Subcutaneous abdominal adipose tissue (tissue), 5 donors: Measurements from ENCODE around the gene CASP8.

Experiments
- H3K27ac ChIP-seq: one replicate; pipeline ENCODE4 v1.7.0; 2013; ENCODE audit warnings: low read depth, mild to moderate bottlenecking, inconsistent platforms, low read length, moderate library complexity
- H3K27me3 ChIP-seq, 5 donors: one replicate each; pipeline ENCODE4 v1.7.0; 2013; ENCODE audit warnings: low read length in 5 of 5, inconsistent platforms in 1 of 5; ENCODE audit not compliant: control insufficient read depth in 5 of 5, insufficient read depth in 4 of 5
- H3K36me3 ChIP-seq, 5 donors: one replicate each; pipeline ENCODE4 v1.7.0; 2013; ENCODE audit warnings: low read length in 5 of 5; ENCODE audit not compliant: control insufficient read depth in 5 of 5, insufficient read depth in 5 of 5
- H3K4me1 ChIP-seq, 5 donors: one replicate each; pipeline ENCODE4 v1.7.0; 2013; ENCODE audit warnings: low read length in 5 of 5, mild to moderate bottlenecking in 3 of 5, moderate library complexity in 1 of 5; ENCODE audit not compliant: control insufficient read depth in 5 of 5, insufficient read depth in 5 of 5
- H3K4me3 ChIP-seq, 5 donors: one replicate each; pipeline ENCODE4 v1.7.0; 2013; ENCODE audit warnings: low read length in 5 of 5, low read depth in 1 of 5
- H3K9ac ChIP-seq, 5 donors: one replicate each; pipeline ENCODE4 v1.7.0; 2013; ENCODE audit warnings: low read length in 5 of 5, mild to moderate bottlenecking in 4 of 5, moderate library complexity in 3 of 5
- H3K9me3 ChIP-seq, 5 donors: one replicate each; pipeline ENCODE4 v1.7.0; 2013; ENCODE audit warnings: low read length in 5 of 5; ENCODE audit not compliant: control insufficient read depth in 5 of 5
- donor health status: healthy.
- donor health status: healthy.
- donor health status: healthy.
- donor health status: healthy.
- donor health status: healthy.

The CASP8 gene

GRCh38 chr2:201267278-201268030, 7.1 kb downstream of the CASP8 start:
- peaks cover 0 to 11% (median 3%) of the 10 kb centered on the region in 5 donors for H3K4me1 ChIP-seq
- H3K27ac ChIP-seq, result no peak overlapping the region
- H3K36me3 ChIP-seq, result peaks cover 11 to 57% (median 32%) of the 10 kb centered on the region in 5 donors
- no peak overlapping the region for H3K4me3 ChIP-seq
- no peak overlapping the region for H3K9ac ChIP-seq
- H3K27me3 ChIP-seq, result no peaks in the 10 kb centered on the region
- H3K9me3 ChIP-seq, result no peaks in the 10 kb centered on the region

- H3K4me3 ChIP-seq, result no peak overlapping the region
- H3K9me3 ChIP-seq, result no peaks in the 10 kb centered on the region
- H3K27me3 ChIP-seq, result no peaks in the 10 kb centered on the region
- H3K27ac ChIP-seq, result no peak overlapping the region
- H3K9ac ChIP-seq, result no peak overlapping the region
- H3K4me1 ChIP-seq, result no peaks in the 10 kb centered on the region
- peaks cover 15 to 80% (median 53%) of the 10 kb centered on the region in 5 donors for H3K36me3 ChIP-seq
Observed at GRCh38 chr2:201269764-201270163, 9.4 kb downstream of the CASP8 start.

- H3K27ac ChIP-seq, result no peak overlapping the region
- H3K27me3 ChIP-seq, result no peaks in the 10 kb centered on the region
- H3K4me3 ChIP-seq, result no peak overlapping the region
- peaks cover 18 to 86% (median 60%) of the 10 kb centered on the region in 5 donors for H3K36me3 ChIP-seq
- no peak overlapping the region for H3K9ac ChIP-seq
- no peaks in the 10 kb centered on the region for H3K9me3 ChIP-seq
- H3K4me1 ChIP-seq, result no peaks in the 10 kb centered on the region
Observed at GRCh38 chr2:201270293-201271001, 10.1 kb downstream of the CASP8 start.

GRCh38 chr2:201271917-201272316, 11.6 kb downstream of the CASP8 start:
- Histone ChIP-seq H3K4me3 (no peak overlapping the region), H3K27ac (no peak overlapping the region), H3K36me3 (peaks cover 22 to 90% (median 69%) of the 10 kb centered on the region in 5 donors), H3K27me3 (no peaks in the 10 kb centered on the region), H3K4me1 (no peaks in the 10 kb centered on the region), H3K9me3 (no peaks in the 10 kb centered on the region), H3K9ac (no peak overlapping the region)

- Histone ChIP-seq H3K4me3 (no peak overlapping the region), H3K36me3 (peaks cover 25 to 88% (median 65%) of the 10 kb centered on the region in 5 donors), H3K27me3 (no peaks in the 10 kb centered on the region), H3K9ac (no peak overlapping the region), H3K9me3 (no peaks in the 10 kb centered on the region), H3K27ac (no peak overlapping the region), H3K4me1 (peaks cover 0 to 3% (median 0%) of the 10 kb centered on the region in 5 donors)
Observed at GRCh38 chr2:201273330-201273983, 13.1 kb downstream of the CASP8 start.

GRCh38 chr2:201275069-201275468, 14.7 kb downstream of the CASP8 start:
- H3K9me3 ChIP-seq, result no peaks in the 10 kb centered on the region
- H3K36me3 ChIP-seq, result peaks cover 28 to 81% (median 65%) of the 10 kb centered on the region in 5 donors
- no peak overlapping the region for H3K27ac ChIP-seq
- no peaks in the 10 kb centered on the region for H3K27me3 ChIP-seq
- H3K9ac ChIP-seq, result no peak overlapping the region
- H3K4me3 ChIP-seq, result no peak overlapping the region
- H3K4me1 ChIP-seq, result peaks cover 0 to 3% (median 0%) of the 10 kb centered on the region in 5 donors

GRCh38 chr2:201275990-201276389, 15.7 kb downstream of the CASP8 start:
- Histone ChIP-seq H3K4me1 (peaks cover 0 to 3% (median 0%) of the 10 kb centered on the region in 5 donors), H3K27me3 (no peaks in the 10 kb centered on the region), H3K36me3 (peaks cover 26 to 72% (median 59%) of the 10 kb centered on the region in 5 donors), H3K27ac (no peak overlapping the region), H3K9me3 (no peaks in the 10 kb centered on the region), H3K4me3 (no peak overlapping the region), H3K9ac (no peak overlapping the region)

- peaks cover 0 to 3% (median 0%) of the 10 kb centered on the region in 5 donors for H3K4me1 ChIP-seq
- no peak overlapping the region for H3K27ac ChIP-seq
- H3K36me3 ChIP-seq, result peaks cover 26 to 71% (median 59%) of the 10 kb centered on the region in 5 donors
- H3K4me3 ChIP-seq, result no peak overlapping the region
- H3K9ac ChIP-seq, result no peak overlapping the region
- H3K9me3 ChIP-seq, result no peaks in the 10 kb centered on the region
- no peaks in the 10 kb centered on the region for H3K27me3 ChIP-seq
Observed at GRCh38 chr2:201276511-201276910, 16.2 kb downstream of the CASP8 start.

- Histone ChIP-seq H3K9me3 (no peaks in the 10 kb centered on the region), H3K27ac (no peak overlapping the region), H3K4me3 (no peak overlapping the region), H3K36me3 (peaks cover 20 to 45% (median 35%) of the 10 kb centered on the region in 5 donors), H3K9ac (no peak overlapping the region), H3K4me1 (peaks cover 0 to 3% (median 0%) of the 10 kb centered on the region in 5 donors), H3K27me3 (no peaks in the 10 kb centered on the region)
Observed at GRCh38 chr2:201279079-201279478, 18.7 kb downstream of the CASP8 start.
